ENCODE data around the gene RRAS. TPM values are rescaled to one million over a fixed set of nuclear protein-coding genes. Genes with fewer than 3 reads are reported as not detected.
A peak's percentile ranks its signal among the peaks of the same experiment; 100 is the strongest.

RRAS gene
- total RNA-seq, 4 donors from 2014 or later, result 14.0 to 20.2 (median 18.8) TPM

DNA sequence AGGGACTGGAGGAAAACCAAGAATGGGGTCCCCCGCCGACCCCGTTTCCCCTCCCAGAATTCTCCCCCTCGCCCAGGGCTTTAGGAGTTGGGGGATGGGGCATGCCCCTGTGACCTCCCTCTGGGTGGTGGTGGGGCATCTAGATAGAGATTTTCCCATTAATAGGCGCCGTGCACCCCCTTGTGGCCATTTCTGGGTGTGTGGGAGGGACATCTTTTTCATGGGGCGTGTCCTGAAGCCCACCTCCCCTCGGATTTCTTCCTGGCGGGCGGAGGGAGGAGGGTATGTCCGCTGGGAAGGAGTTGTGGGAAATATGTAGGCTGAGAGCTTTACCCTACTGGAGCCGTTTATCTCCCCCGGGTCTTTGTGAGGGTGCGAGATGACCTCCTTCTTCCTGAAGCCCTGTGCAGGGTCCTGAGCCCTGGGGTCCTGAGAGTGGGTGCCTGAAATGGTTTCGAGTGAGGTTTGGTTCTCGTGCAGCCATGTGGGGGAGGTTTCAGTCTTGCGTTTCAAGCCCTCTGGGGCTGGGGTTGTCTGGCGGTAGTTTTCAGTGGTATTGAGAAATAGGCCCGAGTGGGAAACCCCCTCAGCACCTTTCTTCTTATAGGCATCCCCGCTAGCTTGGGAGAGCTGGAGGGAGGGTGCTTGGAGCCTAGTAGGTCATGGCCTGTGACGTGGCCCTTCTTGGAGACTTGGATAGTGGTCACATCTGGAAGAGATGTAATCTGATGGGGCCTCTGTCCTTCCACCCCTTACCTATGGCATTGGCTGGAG, 38.1 kb upstream of the RRAS start:
- TF ChIP-seq POLR2A (IDR thresholded peaks at IDR 0.05), result no peak
- H3K4me3 ChIP-seq (ENCODE audit: low read depth, poor library complexity, severe bottlenecking), result peak overlapping the region; percentile 80
- intact Hi-C loops (cut with DNase I; ENCODE audit: low total_unique reads), result no loop called here
- WGBS, 2 donors, result 2 to 3% methylated on average over 21 of the region's 21 CpGs
- DNase-seq (ENCODE audit: low spot score in 2 of 2), result peak; percentile 72 to 95

- no peak for DNase-seq (ENCODE audit: low spot score in 2 of 2)
- 1% methylated on average over 35 to 47 of the region's 57 CpGs for WGBS, 2 donors
- TF ChIP-seq, protein P1, sequence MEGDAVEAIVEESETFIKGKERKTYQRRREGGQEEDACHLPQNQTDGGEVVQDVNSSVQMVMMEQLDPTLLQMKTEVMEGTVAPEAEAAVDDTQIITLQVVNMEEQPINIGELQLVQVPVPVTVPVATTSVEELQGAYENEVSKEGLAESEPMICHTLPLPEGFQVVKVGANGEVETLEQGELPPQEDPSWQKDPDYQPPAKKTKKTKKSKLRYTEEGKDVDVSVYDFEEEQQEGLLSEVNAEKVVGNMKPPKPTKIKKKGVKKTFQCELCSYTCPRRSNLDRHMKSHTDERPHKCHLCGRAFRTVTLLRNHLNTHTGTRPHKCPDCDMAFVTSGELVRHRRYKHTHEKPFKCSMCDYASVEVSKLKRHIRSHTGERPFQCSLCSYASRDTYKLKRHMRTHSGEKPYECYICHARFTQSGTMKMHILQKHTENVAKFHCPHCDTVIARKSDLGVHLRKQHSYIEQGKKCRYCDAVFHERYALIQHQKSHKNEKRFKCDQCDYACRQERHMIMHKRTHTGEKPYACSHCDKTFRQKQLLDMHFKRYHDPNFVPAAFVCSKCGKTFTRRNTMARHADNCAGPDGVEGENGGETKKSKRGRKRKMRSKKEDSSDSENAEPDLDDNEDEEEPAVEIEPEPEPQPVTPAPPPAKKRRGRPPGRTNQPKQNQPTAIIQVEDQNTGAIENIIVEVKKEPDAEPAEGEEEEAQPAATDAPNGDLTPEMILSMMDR (IDR thresholded peaks at IDR 0.05), result no peak
- TF ChIP-seq POLR2A (IDR thresholded peaks at IDR 0.05), result peak in 1 of 2 donors; percentile 8
- intact Hi-C loops (cut with DNase I; ENCODE audit: low total_unique reads), result no loop called here
- H3K4me3 ChIP-seq (ENCODE audit: low read depth, poor library complexity, severe bottlenecking), result peak within 1 kb of the TSS; percentile 80
Measured at GRCh38 chr19:49677231-49677900, 37.4 kb upstream of the RRAS start, which contains the start of gene PRMT1. Gene PRMT1 (plus strand): TSS chr19:49677271. CDS start chr19:49677281, 10 bp downstream.

- WGBS, 2 donors, result 0 to 1% methylated on average over 33 to 34 of the region's 34 CpGs
- peak overlapping the region; percentile 80 for H3K4me3 ChIP-seq (ENCODE audit: low read depth, poor library complexity, severe bottlenecking)
- intact Hi-C loops (cut with DNase I; ENCODE audit: low total_unique reads), result no loop called here
- DNase-seq (ENCODE audit: low spot score in 2 of 2), result peak; percentile 100
- TF ChIP-seq, protein P1 (IDR thresholded peaks at IDR 0.05), result no peak
- TF ChIP-seq POLR2A (IDR thresholded peaks at IDR 0.05), result no peak
Measured at GRCh38 chr19:49676784-49677230, 36.9 kb upstream of the RRAS start.

GRCh38 chr19:49676136-49676783, 36.3 kb upstream of the RRAS start:
- peak; percentile 84 to 97 for DNase-seq (ENCODE audit: low spot score in 2 of 2)
- 2 to 4% methylated on average over 27 of the region's 27 CpGs for WGBS, 2 donors
- TF ChIP-seq, protein P1 (IDR thresholded peaks at IDR 0.05), result peak in 1 of 3 donors; percentile 8
- no peak for TF ChIP-seq POLR2A (IDR thresholded peaks at IDR 0.05)
- intact Hi-C loops (cut with DNase I; ENCODE audit: low total_unique reads), result no loop called here
- H3K4me3 ChIP-seq (ENCODE audit: low read depth, poor library complexity, severe bottlenecking), result no peak overlapping the region

GRCh38 chr19:49672131-49672919, 32.4 kb upstream of the RRAS start:
- DNase-seq (ENCODE audit: low spot score in 2 of 2), result peak in 1 of 2 donors; percentile 95
- TF ChIP-seq, protein P1 (IDR thresholded peaks at IDR 0.05), result peak in 1 of 3 donors; percentile 75
- no peak for TF ChIP-seq POLR2A (IDR thresholded peaks at IDR 0.05)
- H3K4me3 ChIP-seq (ENCODE audit: low read depth, poor library complexity, severe bottlenecking), result no peak overlapping the region
- 25 to 35% methylated on average over 28 of the region's 28 CpGs for WGBS, 2 donors
- intact Hi-C loops (cut with DNase I; ENCODE audit: low total_unique reads), result no loop called here
